ENCODE results near the gene ZNF576. TPM values are rescaled to one million over a fixed set of nuclear protein-coding genes. Genes with fewer than 3 reads are reported as not detected.

Gene ZNF576
- 7.8 and 9.6 TPM in 2 replicates for total RNA-seq

GRCh38 chr19:43595999-43596841, at the start of gene ZNF576, which contains the start of gene IRGQ:
TSS of gene ZNF576 (plus strand) at chr19:43596595. CDS start at chr19:43597109, 514 bp downstream.
TSS of gene IRGQ (minus strand) at chr19:43596134. CDS start at chr19:43595338, 796 bp downstream.

DNA sequence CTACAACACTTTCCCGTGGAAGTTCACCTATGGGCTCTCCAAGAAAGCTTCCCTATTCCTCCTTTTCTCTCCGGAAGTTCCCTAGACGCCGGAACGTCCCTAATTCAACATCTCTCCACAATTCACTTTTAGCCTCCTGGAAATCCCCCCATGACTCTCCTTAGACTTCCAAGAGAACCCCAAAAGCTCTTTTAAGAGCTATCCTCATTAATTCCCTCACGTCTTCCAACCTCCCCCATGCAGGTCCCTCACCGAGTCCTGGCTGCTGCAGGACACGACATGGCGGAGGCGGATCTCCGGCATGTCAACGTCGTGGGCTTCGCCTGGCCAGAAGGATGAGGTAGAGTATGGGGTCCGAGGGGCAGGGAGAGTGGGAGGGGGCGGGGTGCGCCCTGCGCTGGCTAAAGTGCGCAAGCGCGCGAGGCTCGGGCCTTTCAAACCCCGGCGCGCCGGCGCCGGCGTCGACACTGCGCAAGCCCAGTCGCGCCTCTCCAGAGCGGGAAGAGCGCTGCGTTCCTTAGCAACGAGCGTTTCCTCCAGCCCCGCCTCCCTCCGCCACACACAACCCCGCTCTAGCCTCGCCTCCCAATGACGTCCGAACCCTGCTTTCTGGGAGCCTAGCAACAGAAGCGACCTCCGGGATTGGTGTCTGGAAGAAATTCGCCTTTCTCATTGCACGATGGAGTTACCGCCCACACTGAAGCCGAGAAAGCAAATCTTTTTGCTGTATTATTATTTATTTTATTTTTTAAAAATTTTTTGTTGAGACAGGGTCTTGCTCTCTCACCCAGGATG, 21.0 kb upstream of the ZNF576 start, which contains the start of the genes PINLYP and XRCC1:
TSS of gene PINLYP (plus strand) at position 646 of the 795 bp plus-strand sequence. CDS start 1,391 bp downstream, outside the sequence.
TSS of gene XRCC1 (minus strand) at position 372 of the 795 bp plus-strand sequence. CDS start at position 303, 69 bp downstream.

DNA sequence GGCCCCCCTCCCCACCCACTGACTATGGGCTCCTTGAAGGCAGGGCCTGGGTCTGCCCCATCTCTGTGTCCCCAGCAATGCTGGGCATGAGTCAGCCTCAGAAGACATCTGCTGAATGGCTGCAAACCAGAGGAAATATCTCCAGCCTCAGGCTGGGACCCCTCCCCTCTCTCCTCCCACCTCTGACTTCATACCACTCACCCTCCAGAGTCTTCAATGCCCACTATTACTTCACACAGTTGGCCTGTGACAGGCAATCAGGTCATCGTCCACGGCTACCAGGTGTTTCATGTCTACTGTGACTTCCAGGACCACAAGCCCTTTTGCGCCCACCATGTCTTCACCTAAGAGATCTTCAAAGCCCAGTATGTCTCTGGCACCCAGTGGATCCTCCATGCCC, 15.4 kb downstream of the ZNF576 start, which contains the start of gene SRRM5:
TSS of gene SRRM5 (plus strand) at position 301 of the 400 bp plus-strand sequence. CDS start at position 335, 34 bp downstream.

DNA sequence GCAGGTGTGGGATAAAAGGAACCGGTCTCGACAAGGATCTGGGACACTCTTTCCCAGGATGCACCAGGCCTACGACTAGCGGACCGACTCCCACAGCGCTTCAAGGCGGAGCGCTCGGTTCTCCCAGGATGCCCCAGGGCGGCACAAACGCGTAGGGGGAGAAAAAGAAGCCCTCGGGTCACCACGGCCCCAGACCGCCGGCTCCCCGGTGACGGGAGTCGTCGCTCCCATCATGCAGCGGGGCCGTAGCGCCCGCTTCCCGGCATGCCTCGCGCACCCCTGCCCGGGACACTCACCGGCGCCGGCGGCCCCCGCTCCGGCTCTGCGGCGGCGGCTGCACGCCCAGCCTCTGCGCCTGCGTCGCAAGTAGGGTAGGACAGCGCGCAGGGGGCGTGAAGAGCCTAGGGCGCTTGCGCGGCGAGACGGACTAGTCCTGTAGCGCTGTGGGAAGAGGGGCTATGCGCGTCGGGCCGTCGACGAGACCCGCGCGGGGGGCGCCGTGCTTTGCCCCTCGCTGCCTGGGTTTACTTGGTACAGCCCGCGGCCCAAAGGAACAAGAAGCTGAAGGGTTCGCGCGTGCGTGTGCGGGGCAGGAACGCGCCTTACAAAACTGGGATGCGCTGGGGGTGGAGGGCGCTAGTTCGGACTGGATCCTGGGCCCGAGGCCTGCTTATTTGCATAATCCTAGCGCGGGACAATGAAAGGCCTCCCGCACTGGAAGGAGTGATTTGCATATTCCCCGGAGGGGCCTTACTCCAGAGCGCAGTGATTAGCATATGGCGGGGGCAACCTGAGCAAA, 23.1 kb downstream of the ZNF576 start, which contains the start of gene ZNF428:
TSS of gene ZNF428 (minus strand) at position 368 of the 799 bp plus-strand sequence. CDS start 5,325 bp downstream, outside the sequence.

DNA sequence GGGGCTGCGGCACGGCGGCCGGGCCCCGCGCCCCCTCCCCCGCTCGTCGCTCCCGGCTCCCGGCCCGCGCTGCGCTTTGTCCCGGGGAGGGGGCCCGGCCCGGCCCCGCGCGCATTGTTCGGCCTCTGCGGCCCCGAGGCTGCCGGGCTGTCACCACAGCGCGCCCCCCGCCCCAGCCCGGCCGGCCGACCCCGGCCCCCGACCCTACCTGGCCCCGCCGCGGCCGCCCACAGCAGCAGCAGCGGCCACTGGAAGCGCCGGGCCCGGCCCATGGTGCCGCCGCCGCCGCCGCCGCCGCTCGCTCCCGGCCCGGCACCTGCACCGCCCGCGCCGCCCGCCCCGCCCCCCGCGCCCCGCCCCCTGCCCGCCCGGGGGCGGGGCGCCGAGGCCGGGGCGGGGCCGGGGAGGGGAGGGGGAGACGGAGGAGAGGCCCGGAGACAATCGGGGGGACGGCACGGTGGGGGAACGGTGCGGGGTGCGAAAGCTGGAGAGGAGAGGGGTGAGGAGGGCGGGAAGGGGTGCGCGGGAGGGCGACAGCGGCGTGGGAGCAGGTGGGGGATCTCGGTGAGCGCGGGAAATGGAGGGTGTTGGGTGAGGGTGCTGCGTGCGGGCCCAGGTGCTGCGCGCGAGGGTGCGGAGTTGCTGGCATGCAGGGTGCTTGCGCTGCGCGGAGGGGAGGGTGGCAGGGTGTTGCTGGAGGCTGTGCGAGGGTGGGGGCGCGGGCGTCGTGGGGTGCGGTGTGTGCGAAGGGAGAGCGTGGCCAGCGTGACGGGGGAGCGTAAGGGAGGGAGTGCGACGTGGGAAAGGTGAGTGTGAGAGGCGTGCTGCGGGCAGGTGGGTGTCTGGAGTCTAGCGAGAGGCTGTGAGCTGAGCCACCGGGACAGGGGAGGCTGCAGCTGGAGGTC, 43.4 kb downstream of the ZNF576 start, which contains the start of gene CADM4:
TSS of gene CADM4 (minus strand) at position 332 of the 905 bp plus-strand sequence. CDS start at position 272, 60 bp downstream.

Other genes with a start within 250 kb of the ZNF576 start
- under 0.01 and 0.69 TPM in 2 replicates for gene CD177, start 242.9 kb upstream of the ZNF576 start, total RNA-seq
- gene TEX101, start 181.7 kb upstream of the ZNF576 start, total RNA-seq, result not detected in 2 replicates
- under 0.01 and 0.44 TPM in 2 replicates for gene LYPD3, start 131.0 kb upstream of the ZNF576 start, total RNA-seq
- gene PHLDB3, start 91.8 kb upstream of the ZNF576 start, total RNA-seq, result 6.2 and 36.8 TPM in 2 replicates
- 79.2 and 94.7 TPM in 2 replicates for gene ETHE1, start 69.4 kb upstream of the ZNF576 start, total RNA-seq
- gene ZNF575, start 63.4 kb upstream of the ZNF576 start, total RNA-seq, result 0.06 and 0.16 TPM in 2 replicates
- gene XRCC1, start 21.1 kb upstream of the ZNF576 start, total RNA-seq, result 12.1 and 13.0 TPM in 2 replicates
- gene PINLYP, start 20.8 kb upstream of the ZNF576 start, total RNA-seq, result 0.16 and 2.8 TPM in 2 replicates
- 16.0 and 53.0 TPM in 2 replicates for gene IRGQ, start 461 bp upstream of the ZNF576 start, total RNA-seq
- 0.06 TPM in 1 of 2 replicates, not detected in the other for gene SRRM5, start 15.5 kb downstream of the ZNF576 start, total RNA-seq
- gene ZNF428, start 23.0 kb downstream of the ZNF576 start, total RNA-seq, result 36.1 and 37.7 TPM in 2 replicates
- 1.5 and 36.1 TPM in 2 replicates for gene CADM4, start 43.3 kb downstream of the ZNF576 start, total RNA-seq
- 27.5 and 33.2 TPM in 2 replicates for gene PLAUR, start 73.6 kb downstream of the ZNF576 start, total RNA-seq
- not detected in 2 replicates for gene IRGC, start 119.5 kb downstream of the ZNF576 start, total RNA-seq
- gene SMG9, start 158.4 kb downstream of the ZNF576 start, total RNA-seq, result 8.4 and 15.9 TPM in 2 replicates
- gene KCNN4, start 184.4 kb downstream of the ZNF576 start, total RNA-seq, result 0.38 and 0.65 TPM in 2 replicates
- gene LYPD5, start 205.9 kb downstream of the ZNF576 start, total RNA-seq, result 0.19 and 0.32 TPM in 2 replicates
- gene ZNF283, start 230.7 kb downstream of the ZNF576 start, total RNA-seq, result 5.0 and 12.3 TPM in 2 replicates

Measured in bladder microvascular endothelial cell (primary cell).